Common myeloid progenitor, CD34-positive (primary cell): Measurements from ENCODE around the gene NANS. TPM values are rescaled to one million over a fixed set of nuclear protein-coding genes. Genes with fewer than 3 reads are reported as not detected.

Experiments
- CTCF ChIA-PET: fragments of 350-600 bp; sonication (Branson Sonifier 250); formaldehyde crosslinking; loops from one replicate; lab custom pipeline; 2021; ENCODE audit warnings: antibody characterized with exemption; lab: Charles Lee
- POLR2A ChIA-PET: fragments of 350-600 bp; sonication (Branson Sonifier 250); formaldehyde crosslinking; loops from one replicate; lab custom pipeline; 2021; ENCODE audit warnings: antibody characterized with exemption; lab: Charles Lee
- DNase-seq, 3 donors: peaks; one replicate each; pipeline versions ENCODE4 v3.0.0 to v3.0.0-alpha.2; 2013
- H3K27ac ChIP-seq, 2 experiments: 1 replicate in 1 of 2; 2 replicates in 1 of 2; pipeline ENCODE4 v1.7.0; 2013; ENCODE audit warnings: inconsistent platforms in 2 of 2, low read length in 2 of 2, mild to moderate bottlenecking in 2 of 2, low read depth in 1 of 2, moderate library complexity in 1 of 2; ENCODE audit not compliant: severe bottlenecking in 2 of 2, insufficient read depth in 1 of 2, poor library complexity in 1 of 2
- H3K27me3 ChIP-seq, 5 experiments: replicated peaks in 2 of 5; 1 replicate in 3 of 5; 2 replicates in 2 of 5; pipeline versions ENCODE4 v1.6.1 to v1.7.0; 2013; ENCODE audit warnings: low read length in 4 of 5, mild to moderate bottlenecking in 2 of 5, moderate library complexity in 2 of 5, inconsistent platforms in 1 of 5; ENCODE audit not compliant: insufficient read depth in 5 of 5, control insufficient read depth in 4 of 5
- H3K36me3 ChIP-seq, 4 experiments: 1 replicate in 2 of 4; 2 replicates in 2 of 4; pipeline versions ENCODE4 v1.6.1 to v1.7.0; 2013; ENCODE audit warnings: low read length in 3 of 4, control low read depth in 1 of 4, mild to moderate bottlenecking in 1 of 4; ENCODE audit not compliant: control insufficient read depth in 4 of 4, insufficient read depth in 4 of 4
- H3K4me1 ChIP-seq, 4 experiments: 1 replicate in 3 of 4; 2 replicates in 1 of 4; pipeline versions ENCODE4 v1.6.1 to v1.7.1; 2013; ENCODE audit warnings: low read length in 3 of 4, mild to moderate bottlenecking in 3 of 4, control low read depth in 1 of 4, inconsistent platforms in 1 of 4, moderate library complexity in 1 of 4; ENCODE audit not compliant: control insufficient read depth in 4 of 4, insufficient read depth in 4 of 4; ENCODE audit errors: control extremely low read depth in 1 of 4
- H3K4me3 ChIP-seq, 7 experiments: 1 replicate in 4 of 7; 2 replicates in 3 of 7; pipeline versions ENCODE4 v1.5.1 to v1.7.0; 2013; ENCODE audit warnings: mild to moderate bottlenecking in 7 of 7, low read length in 6 of 7, moderate library complexity in 6 of 7, inconsistent platforms in 2 of 7, low read depth in 2 of 7, control low read depth in 1 of 7; ENCODE audit not compliant: insufficient read depth in 4 of 7, control insufficient read depth in 1 of 7; ENCODE audit errors: extremely low read depth in 1 of 7
- H3K9me3 ChIP-seq, 5 experiments: 1 replicate in 4 of 5; 2 replicates in 1 of 5; pipeline versions ENCODE4 v1.6.1 to v1.7.1; 2013; ENCODE audit warnings: low read length in 4 of 5, mild to moderate bottlenecking in 2 of 5, inconsistent platforms in 1 of 5, low read depth in 1 of 5, moderate library complexity in 1 of 5; ENCODE audit not compliant: control insufficient read depth in 4 of 5, insufficient read depth in 2 of 5; ENCODE audit errors: control extremely low read depth in 1 of 5
- WGBS: methylation state at CpG from one replicate; pipeline ENCODE4 v1.1.5; 2013; ENCODE audit not compliant: insufficient coverage; 5-methylcytosine and 5-hydroxymethylcytosine counted together
- polyA plus RNA-seq: library from polyadenylated mRNA; unstranded; fragments of 120-200 nt; gene quantifications from one replicate; pipeline ENCODE4 v1.2.1, GENCODE V29; 2013

Gene NANS, protein sequence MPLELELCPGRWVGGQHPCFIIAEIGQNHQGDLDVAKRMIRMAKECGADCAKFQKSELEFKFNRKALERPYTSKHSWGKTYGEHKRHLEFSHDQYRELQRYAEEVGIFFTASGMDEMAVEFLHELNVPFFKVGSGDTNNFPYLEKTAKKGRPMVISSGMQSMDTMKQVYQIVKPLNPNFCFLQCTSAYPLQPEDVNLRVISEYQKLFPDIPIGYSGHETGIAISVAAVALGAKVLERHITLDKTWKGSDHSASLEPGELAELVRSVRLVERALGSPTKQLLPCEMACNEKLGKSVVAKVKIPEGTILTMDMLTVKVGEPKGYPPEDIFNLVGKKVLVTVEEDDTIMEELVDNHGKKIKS
- polyA plus RNA-seq = 64.3 TPM

DNA sequence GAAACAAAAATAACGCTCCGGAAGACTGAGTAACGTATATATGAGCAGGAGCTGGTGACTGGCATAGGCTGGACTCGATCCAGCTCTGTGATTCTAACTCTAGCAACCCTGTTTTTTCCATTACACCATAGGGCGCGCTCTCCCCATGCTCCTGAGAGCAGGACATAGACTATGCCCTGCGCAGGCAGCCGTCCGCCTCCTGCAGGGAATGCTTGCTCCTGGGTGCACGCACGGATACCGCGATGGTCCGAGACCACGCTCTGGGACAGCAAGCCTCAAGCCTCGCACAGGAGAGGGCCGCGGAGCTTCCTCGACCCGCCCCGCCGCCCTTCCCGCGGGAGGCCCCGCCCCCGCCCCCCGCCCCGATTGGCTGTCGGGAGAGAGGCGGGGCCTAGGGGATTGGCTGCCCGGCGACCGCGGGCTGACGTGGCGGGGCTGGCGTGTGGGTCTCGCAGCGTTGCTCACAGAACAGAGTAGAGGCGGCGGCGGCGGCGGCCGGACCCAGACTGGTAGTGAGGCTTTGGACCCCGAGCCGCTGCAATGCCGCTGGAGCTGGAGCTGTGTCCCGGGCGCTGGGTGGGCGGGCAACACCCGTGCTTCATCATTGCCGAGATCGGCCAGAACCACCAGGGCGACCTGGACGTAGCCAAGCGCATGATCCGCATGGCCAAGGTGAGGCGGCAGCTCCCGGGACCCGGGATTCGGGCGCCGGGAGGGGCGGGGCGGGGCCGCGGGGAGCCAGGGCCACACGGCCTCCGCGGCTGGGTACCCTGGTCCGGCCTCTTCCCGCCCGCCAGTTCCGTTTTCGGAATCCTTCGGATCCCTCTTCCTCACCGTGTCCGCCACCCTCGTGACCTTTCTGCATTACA, at the start of gene NANS:
Gene NANS, plus strand, starts transcription at position 464 of the 869 bp plus-strand sequence. Its CDS starts 77 bp downstream, at position 541.
- POLR2A ChIA-PET = interaction anchor here (0.6 to 2.1 kb wide), 5 partner anchors 11 to 134 kb away, joined by 3 to 9 read pairs (median 4); partner anchors contain the start of gene TRMO
- Histone ChIP-seq H3K9me3 (no peaks in the 10 kb centered on the region), H3K4me3 (peak within 1 kb of the TSS; percentile 62 to 92 (median 80)), H3K27me3 (no peaks in the 10 kb centered on the region), H3K36me3 (peaks cover 4 to 33% (median 13%) of the 10 kb centered on the region in 4 experiments), H3K27ac (peak within 1 kb of the TSS; percentile 54 to 89), H3K4me1 (peaks cover 0 to 23% (median 18%) of the 10 kb centered on the region in 4 experiments)
- CTCF ChIA-PET = interaction anchor here (0.7 to 3.2 kb wide), 11 partner anchors 9 to 167 kb away, joined by 3 to 16 read pairs (median 4); partner anchors contain the start of gene TRMO
- DNase-seq = peak; percentile 86 to 94 (median 94)
- 0% methylated on average over 62 of the region's 80 CpGs for WGBS

DNA sequence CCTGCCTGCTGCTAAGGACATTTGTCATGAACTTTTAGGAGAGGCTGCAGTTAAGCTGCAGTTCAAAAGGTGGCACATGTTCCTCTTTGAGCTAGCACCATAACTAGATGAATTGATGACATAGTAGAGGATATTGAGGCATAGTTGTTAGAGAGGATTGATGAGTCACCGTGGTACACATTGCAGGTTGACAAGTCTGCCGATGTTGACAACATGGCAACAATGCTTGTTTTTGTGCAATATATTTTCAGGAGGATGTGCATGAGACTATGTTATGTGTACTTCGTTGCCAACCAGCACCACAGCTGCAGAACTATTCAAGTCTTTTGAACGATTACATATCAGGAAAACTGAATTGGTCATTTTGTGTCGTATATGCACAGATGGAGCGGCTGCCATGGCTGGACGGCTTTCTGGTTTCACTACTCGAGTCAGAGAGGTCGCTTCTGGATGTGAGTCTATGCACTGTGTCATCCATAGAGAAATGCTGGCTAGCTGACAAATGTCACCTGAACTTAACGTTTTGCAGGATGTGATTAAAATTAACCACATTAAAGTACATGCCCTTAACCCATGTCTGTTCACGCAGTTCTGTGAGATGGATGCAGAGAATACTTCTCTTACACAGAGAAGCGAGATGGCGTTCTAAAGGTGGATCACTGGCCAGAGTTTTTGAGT, 49.1 kb upstream of the NANS start:
- H3K9me3 ChIP-seq = no peaks in the 10 kb centered on the region
- ChIA-PET CTCF (interaction anchor here (1.0 to 6.4 kb wide), 5 partner anchors 10 to 83 kb away, joined by 3 to 29 read pairs (median 6); no protein-coding TSS in a partner anchor), POLR2A (no interaction called here)
- DNase-seq = peak in 2 of 3 donors; percentile 52 to 57
- peaks cover 21 to 98% (median 53%) of the 10 kb centered on the region in 4 experiments for H3K36me3 ChIP-seq
- peaks cover 0 to 22% (median 10%) of the 10 kb centered on the region in 4 experiments for H3K4me1 ChIP-seq
- WGBS = 83% methylated on average over 13 of the region's 13 CpGs
- H3K27me3 ChIP-seq = no peaks in the 10 kb centered on the region
- no peak overlapping the region for H3K27ac ChIP-seq
- H3K4me3 ChIP-seq = no peak overlapping the region

DNA sequence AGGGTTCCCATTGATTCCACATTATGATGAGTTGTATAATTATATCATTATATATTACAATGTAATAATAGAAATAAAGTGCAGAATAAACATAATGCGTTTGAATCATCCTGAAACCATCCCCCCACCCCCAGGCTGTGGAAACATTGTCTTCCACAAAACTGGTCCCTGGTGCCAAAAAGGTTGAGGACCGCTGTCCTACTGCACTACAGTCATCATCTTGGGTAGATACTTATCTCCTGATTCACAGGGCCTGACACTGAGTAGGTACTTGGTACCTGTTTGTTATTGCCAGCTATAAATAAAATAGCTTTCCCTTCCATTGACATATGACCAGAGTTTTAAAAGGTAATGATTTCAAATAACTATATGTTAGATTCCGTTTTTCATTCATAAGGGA, 47.8 kb upstream of the NANS start:
- no peak for DNase-seq
- Histone ChIP-seq H3K27me3 (no peaks in the 10 kb centered on the region), H3K36me3 (peaks cover 24 to 97% (median 52%) of the 10 kb centered on the region in 4 experiments), H3K4me3 (no peak overlapping the region), H3K9me3 (no peaks in the 10 kb centered on the region), H3K27ac (peak overlapping the region in 1 of 2 experiments; percentile 6), H3K4me1 (peaks cover 0 to 22% (median 10%) of the 10 kb centered on the region in 4 experiments)
- no CpG with 5 or more reads among the region's 3 CpGs for WGBS
- CTCF ChIA-PET = interaction anchor here (0.7 to 6.4 kb wide), 4 partner anchors 24 to 85 kb away, joined by 3 to 29 read pairs (median 4); no protein-coding TSS in a partner anchor
- POLR2A ChIA-PET = no interaction called here

DNA sequence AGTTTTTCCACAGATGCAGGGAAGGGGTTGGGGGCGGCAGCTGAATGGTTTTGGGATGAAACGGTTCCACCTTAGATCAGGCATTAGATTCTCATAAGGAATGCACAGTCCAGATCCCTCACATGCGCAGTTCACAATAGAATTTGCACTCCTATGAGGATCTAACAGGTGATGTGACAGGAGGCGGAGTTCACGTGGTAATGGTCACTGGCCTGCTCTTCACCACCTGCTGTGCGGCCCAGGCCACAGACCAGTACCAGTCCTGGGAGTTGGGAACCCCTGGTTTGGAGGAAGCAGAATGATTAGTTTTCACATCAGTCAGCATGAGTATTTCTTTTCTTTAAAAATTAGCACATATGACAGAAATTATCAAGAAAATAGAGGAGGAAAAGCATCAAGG, 47.1 kb upstream of the NANS start:
- H3K27ac ChIP-seq = peak overlapping the region in 1 of 2 experiments; percentile 32
- H3K4me1 ChIP-seq = peaks cover 0 to 22% (median 10%) of the 10 kb centered on the region in 4 experiments
- no peaks in the 10 kb centered on the region for H3K9me3 ChIP-seq
- peak in 1 of 3 donors; percentile 13 for DNase-seq
- 94% methylated on average over 4 of the region's 6 CpGs for WGBS
- POLR2A ChIA-PET = no interaction called here
- H3K36me3 ChIP-seq = peaks cover 25 to 94% (median 56%) of the 10 kb centered on the region in 4 experiments
- CTCF ChIA-PET = interaction anchor here (1.5 kb wide), 1 partner anchor 55 kb away, joined by 3 read pairs; no protein-coding TSS in a partner anchor
- peak overlapping the region in 1 of 7 experiments; percentile 24 for H3K4me3 ChIP-seq
- no peaks in the 10 kb centered on the region for H3K27me3 ChIP-seq

DNA sequence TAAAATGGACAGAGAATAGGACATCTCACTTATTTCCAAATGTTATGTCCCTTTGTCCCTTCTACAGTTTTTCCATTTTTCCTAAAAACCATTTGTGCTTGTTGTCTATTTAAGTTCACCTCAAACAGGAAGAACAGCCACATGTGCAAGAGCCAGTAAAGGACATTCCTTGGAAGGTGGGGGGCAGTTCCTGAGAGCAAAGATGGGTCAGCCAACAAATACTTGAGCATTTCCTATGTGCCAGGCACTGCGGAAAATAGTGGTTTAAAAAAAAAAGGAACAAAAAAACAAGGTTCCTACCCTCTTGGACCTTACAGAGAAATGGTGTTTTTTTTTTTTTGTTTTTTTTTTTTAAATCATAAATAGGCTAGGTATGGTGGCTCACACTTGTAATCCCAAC, 46.6 kb upstream of the NANS start:
- DNase-seq = peak in 2 of 3 donors; percentile 85 to 87
- Histone ChIP-seq H3K36me3 (peaks cover 26 to 94% (median 58%) of the 10 kb centered on the region in 4 experiments), H3K4me1 (peaks cover 0 to 22% (median 10%) of the 10 kb centered on the region in 4 experiments), H3K4me3 (peak overlapping the region in 1 of 7 experiments; percentile 24), H3K9me3 (no peaks in the 10 kb centered on the region), H3K27me3 (no peaks in the 10 kb centered on the region), H3K27ac (peak overlapping the region in 1 of 2 experiments; percentile 9)
- CTCF ChIA-PET = interaction anchor here (1.0 to 1.3 kb wide), 3 partner anchors 12 to 88 kb away, joined by 4 to 10 read pairs (median 6); partner anchors contain the start of gene TRMO
- POLR2A ChIA-PET = interaction anchor here (0.6 kb wide), 1 partner anchor 257 kb away, joined by 8 read pairs; no protein-coding TSS in a partner anchor
- WGBS = 13% methylated on average over 1 of the region's 1 CpG

DNA sequence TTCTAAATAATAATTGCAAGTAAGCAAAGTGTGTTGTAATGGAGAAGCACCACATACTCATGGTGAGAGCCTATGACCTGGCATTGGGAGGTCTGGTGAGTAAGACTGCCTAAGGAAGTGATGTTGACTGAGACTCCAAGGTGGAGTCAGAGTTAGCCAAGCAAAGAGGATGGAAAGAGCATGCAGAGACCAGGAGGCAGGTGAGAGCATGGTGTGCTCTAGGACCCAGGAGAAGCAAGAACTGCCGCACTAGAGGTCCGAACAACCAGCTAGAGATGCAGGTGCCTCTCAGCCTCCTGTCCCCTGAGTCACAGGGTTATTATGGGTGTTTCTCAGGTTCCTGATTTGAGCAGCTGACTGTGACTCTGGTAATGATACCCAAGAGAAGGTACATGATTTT, 46.1 kb upstream of the NANS start:
- Histone ChIP-seq H3K4me1 (peaks cover 0 to 22% (median 10%) of the 10 kb centered on the region in 4 experiments), H3K9me3 (no peaks in the 10 kb centered on the region), H3K27me3 (no peaks in the 10 kb centered on the region), H3K27ac (no peak overlapping the region), H3K36me3 (peaks cover 26 to 94% (median 59%) of the 10 kb centered on the region in 4 experiments), H3K4me3 (peak overlapping the region in 2 of 7 experiments; percentile 0 to 2)
- peak; percentile 36 to 80 (median 68) for DNase-seq
- ChIA-PET CTCF (interaction anchor here (0.7 to 1.6 kb wide), 7 partner anchors 10 to 88 kb away, joined by 3 to 10 read pairs (median 4); partner anchors contain the start of gene TRMO), POLR2A (interaction anchor here (0.6 kb wide), 1 partner anchor 257 kb away, joined by 8 read pairs; no protein-coding TSS in a partner anchor)
- 0% methylated on average over 1 of the region's 2 CpGs for WGBS
